ENCODE measurements around the gene GPC1.
A peak's percentile ranks its signal among the peaks of the same experiment; 100 is the strongest.

GPC1 gene

GRCh38 chr2:240432430-240432819 lies 3.0 kb upstream of the GPC1 start:
- peak; percentile 12 for DNase-seq

- DNase-seq: peak; percentile 16
Observed at GRCh38 chr2:240432820-240433801, 2.4 kb upstream of the GPC1 start.

- peak; percentile 26 for DNase-seq
Observed at GRCh38 chr2:240433973-240434727, 1.3 kb upstream of the GPC1 start.

GRCh38 chr2:240434728-240435456 lies 571 bp upstream of the GPC1 start:
- DNase-seq: peak; percentile 93

DNA sequence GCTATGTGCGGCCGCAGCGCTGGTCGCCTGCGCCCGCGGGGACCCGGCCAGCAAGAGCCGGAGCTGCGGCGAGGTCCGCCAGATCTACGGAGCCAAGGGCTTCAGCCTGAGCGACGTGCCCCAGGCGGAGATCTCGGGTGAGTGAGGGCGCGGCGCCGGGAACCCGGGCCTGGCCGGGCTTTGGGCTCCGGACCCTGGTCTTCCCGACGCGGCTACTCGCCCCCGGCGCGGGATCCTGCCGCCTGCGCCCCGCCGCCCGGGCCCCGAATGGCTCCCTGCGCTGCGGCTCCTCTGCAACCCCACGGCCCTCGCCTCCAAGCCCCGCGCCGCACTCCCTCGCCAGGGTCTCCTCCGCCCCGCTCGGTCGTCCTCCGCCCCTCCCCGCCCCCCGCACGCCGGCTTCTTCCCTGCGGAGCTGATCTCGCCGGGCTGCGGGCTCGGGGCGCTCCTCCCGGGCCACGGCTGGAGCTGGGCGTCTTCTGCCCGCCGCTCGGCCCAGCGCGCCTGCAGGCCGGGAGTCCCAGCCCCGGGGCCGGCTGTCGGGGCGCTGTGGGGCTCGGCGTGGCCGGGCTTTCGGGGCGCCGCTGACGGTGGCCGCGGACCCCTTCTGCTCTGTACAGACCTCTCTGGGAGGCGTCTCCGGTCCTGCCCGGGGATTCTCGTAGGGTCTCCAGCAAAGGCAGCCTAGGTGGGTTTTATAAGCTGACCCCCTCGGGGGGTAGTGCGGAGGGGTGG lies 652 bp downstream of the GPC1 start:
- peak; percentile 39 for DNase-seq

DNA sequence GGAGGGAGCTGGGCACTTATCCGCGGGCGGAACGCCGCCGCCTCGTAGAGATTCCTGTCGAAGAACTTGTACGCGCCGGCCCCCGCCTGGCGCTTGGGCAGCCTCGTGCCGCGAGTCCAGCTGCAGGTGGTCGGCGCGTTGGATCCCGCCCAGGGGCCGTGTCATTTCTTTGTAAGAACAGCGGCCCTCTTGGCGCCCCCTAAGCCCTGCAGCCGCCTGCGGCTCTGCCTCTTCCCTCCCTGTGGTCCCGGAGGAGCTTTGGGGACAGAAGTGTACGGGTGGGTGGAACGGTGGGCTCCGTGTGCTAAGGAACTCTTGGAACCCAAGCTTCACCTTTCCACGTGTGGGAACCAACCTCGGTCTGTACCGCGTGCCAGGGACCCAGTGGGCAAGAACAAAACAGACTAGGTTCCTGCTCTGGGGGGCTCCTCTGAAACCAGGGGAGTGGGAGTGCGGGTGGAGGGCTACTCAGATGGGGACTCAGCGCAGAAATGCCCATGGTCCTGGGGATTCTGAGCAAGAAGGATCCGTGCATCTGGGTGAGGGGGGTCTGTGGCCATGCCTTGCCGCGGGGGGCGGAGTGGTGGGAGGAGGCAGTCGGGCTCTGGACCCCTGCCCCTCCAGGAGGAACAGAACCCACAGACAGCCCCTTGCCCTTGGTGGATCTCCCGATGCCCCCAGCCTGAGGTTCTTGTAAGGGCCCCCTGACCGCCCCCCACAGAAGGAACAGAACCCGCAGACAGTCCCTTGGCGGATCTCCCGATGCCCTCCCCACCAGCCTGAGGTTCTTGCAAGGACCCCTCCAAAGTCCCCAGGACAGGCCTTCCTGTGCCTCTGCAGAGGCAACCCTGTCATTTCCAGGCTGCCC lies 1.5 kb downstream of the GPC1 start:
- peak; percentile 51 for DNase-seq

DNA sequence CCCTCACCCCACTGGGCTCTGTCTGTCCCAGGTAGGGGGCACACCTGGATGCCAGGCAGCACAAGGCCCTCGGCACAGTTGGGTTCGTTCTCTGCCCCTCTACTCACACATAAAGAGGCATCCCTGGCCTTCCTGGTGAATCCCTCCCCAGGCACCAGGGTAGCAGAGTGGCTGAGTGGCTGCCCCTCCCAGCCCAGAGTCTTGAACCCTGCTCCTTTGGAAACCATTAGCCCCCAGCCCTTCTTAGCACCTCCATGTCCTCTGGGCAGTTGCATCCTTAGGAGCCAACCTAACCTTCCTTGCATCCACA lies 2.0 kb downstream of the GPC1 start:
- DNase-seq: peak; percentile 17

- DNase-seq: peak; percentile 79
Observed at GRCh38 chr2:240437861-240438809, 2.7 kb downstream of the GPC1 start.

GRCh38 chr2:240438810-240439697 lies 3.6 kb downstream of the GPC1 start:
- DNase-seq: peak; percentile 20

DNA sequence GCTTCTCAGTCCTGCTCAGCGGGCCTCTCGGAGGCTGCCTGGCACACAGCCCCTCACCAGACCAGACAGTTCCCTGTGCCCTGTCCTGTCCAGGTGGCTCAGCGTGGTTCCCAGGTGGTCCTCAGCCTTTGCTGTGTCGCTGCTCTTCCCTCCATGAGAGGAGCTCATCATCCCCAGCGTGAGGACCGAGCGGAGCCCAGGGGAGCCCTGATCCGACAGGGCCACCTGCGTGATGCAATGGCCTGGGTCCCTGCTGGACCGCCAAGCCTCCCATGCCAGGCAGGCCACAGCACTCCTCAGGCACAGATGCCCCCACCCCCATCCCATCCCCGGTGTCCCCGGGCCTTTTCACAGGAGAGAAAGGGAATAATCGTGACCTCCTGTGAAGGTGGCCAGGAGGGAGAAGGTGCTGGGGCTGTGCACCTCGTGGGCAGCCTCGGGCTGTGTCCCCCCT lies 4.3 kb downstream of the GPC1 start:
- peak; percentile 17 for DNase-seq

- DNase-seq: no peak
Observed at GRCh38 chr2:240440251-240440650, 4.8 kb downstream of the GPC1 start.

- peak; percentile 13 for DNase-seq
Observed at GRCh38 chr2:240440704-240441320, 5.3 kb downstream of the GPC1 start.

- no peak for DNase-seq
Observed at GRCh38 chr2:240441326-240441992, 6.0 kb downstream of the GPC1 start.

GRCh38 chr2:240441993-240442411 lies 6.5 kb downstream of the GPC1 start:
- DNase-seq: no peak

- DNase-seq: no peak
Observed at GRCh38 chr2:240442891-240443715, 7.6 kb downstream of the GPC1 start.

- DNase-seq: no peak
Observed at GRCh38 chr2:240443891-240444301, 8.4 kb downstream of the GPC1 start.

DNA sequence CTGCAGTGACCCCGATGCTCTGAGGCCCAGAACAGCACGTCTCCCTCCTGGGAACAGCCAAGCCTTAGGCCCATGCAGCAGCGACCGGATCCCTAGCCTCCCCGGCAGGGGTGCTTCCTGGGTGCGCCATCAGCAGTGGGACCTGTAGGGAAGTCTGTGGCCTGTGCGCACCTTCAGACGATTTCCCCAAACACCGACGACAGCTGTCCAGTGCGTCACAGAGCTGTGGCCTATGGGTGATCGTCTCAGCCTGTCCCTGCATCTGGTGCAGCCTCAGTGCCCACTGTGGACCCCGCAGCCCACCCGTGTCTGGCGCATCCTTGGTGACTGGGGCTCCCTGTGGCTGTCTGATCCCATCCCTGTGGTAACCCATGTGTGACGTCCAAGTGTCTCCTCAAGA lies 9.0 kb downstream of the GPC1 start:
- DNase-seq: no peak
